Activated naive CD8-positive, alpha-beta T cell (primary cell): ENCODE data around the gene TATDN2.

Experiments used
- H3K27ac Mint-ChIP-seq: one replicate; pipeline ENCODE4 v1.8.0; 2021; ENCODE audit warnings: mixed read lengths
- H3K27me3 Mint-ChIP-seq: one replicate; pipeline ENCODE4 v1.8.0; 2021; ENCODE audit warnings: mixed read lengths
- H3K36me3 Mint-ChIP-seq: one replicate; pipeline ENCODE4 v1.8.0; 2021; ENCODE audit warnings: mixed read lengths
- H3K4me1 Mint-ChIP-seq: one replicate; pipeline ENCODE4 v1.8.0; 2021; ENCODE audit warnings: low read depth, mixed read lengths
- H3K4me3 Mint-ChIP-seq: one replicate; pipeline ENCODE4 v1.8.0; 2021; ENCODE audit warnings: mild to moderate bottlenecking, mixed read lengths
- H3K9me3 Mint-ChIP-seq: one replicate; pipeline ENCODE4 v1.8.0; 2021; ENCODE audit warnings: low read depth, mixed read lengths

TATDN2 gene

DNA sequence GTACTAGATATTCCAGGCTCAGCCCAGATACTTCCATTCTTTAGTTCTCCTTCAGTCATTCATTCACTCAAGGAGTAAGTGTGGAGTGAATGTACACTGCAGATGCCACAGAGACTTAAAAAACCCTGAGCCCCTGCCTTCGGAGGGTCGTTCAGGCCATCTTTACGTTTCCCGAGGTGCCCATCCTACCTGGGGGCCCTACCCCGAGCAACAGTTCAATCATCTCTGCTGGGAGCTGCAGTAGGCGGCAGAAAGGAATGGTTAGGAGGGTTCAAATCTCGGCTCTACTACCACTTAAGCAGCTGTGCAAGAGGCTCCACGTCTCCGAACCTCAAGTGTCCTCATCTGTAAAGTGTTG, 72.0 kb downstream of the TATDN2 start:
- H3K4me1 Mint-ChIP-seq, result peaks cover 30% of the 10 kb centered on the region
- H3K9me3 Mint-ChIP-seq, result no peaks in the 10 kb centered on the region
- peak overlapping the region; percentile 91 for H3K27ac Mint-ChIP-seq
- no peaks in the 10 kb centered on the region for H3K27me3 Mint-ChIP-seq
- peak overlapping the region; percentile 94 for H3K4me3 Mint-ChIP-seq
- no peaks in the 10 kb centered on the region for H3K36me3 Mint-ChIP-seq

DNA sequence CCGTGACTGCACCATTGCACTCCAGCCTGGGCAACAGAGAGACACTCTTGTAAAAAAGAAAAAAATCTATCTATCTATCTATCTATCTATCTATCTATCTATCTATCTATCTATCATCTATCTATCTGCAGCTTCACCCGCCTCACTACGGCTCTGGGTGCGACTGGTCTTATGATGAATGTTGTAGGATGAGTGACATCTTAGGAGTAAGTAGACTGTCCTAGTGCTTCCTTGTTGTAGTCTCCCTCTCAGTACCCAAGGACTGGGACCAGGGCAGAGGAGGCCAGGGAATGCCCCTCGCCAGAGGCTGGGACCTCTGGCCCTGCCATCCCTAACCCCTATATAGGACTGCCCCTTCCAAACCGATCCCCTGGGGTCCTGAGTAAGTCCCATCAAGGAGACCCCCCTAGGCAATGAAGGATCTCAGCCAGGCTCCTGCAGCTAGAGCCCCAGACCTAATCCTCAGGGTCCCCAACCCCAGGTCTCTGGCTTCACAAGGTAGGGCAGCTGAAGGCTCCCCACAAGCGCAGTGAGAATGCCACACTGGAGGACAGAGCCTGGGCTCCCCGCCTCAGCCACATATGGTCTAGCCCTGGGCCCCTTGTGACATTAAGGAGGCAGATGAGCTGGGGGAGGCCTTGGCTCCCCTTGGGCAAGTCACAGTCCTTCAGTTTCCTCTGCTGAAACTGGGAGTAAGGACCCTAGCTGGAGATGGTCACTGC, 73.5 kb downstream of the TATDN2 start:
- Mint-ChIP-seq H3K27me3 (peaks cover 1% of the 10 kb centered on the region), H3K4me1 (peaks cover 30% of the 10 kb centered on the region), H3K27ac (peak overlapping the region; percentile 61), H3K36me3 (no peaks in the 10 kb centered on the region), H3K9me3 (no peaks in the 10 kb centered on the region), H3K4me3 (peak overlapping the region; percentile 94)

DNA sequence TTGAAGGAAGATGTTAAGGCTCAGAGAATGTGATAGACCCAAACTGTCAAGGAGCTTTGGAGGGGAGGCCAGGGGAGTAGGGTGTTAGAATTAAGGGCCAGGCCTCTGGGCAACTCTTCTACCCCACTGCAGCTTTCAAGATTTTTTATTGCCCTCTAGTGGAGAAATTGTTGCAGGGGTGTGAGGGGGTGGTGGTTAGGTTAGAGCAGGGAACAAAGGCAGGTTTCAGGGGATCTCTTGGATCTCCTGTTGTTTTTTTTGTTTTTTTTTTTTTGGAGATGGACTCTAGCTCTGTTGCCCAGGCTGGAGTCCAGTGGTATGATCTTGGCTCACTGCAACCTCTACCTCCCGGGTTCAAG, 74.1 kb downstream of the TATDN2 start:
- no peaks in the 10 kb centered on the region for H3K9me3 Mint-ChIP-seq
- peaks cover 26% of the 10 kb centered on the region for H3K4me1 Mint-ChIP-seq
- no peaks in the 10 kb centered on the region for H3K36me3 Mint-ChIP-seq
- H3K27me3 Mint-ChIP-seq, result peaks cover 1% of the 10 kb centered on the region
- no peak overlapping the region for H3K27ac Mint-ChIP-seq
- H3K4me3 Mint-ChIP-seq, result no peak overlapping the region

DNA sequence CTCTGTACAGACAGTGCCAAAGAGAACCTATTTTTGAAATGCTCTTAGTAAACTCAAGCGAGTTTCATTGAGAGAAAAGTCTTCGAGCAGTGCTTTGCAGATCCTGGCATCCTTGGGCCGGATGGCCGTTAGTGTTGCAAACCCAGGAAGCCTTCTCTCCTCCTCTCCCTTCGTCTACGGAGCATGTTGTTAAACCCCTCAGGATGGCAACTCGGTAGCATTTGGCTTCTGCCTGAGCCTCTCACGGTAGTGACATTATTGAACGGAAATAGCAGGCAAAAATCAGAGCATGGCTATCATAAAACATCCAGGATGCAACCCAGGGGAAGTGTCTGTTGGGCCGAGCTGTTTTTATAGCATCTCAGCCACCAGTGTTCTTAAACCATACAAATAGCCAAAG, 79.3 kb downstream of the TATDN2 start:
- no peak overlapping the region for H3K27ac Mint-ChIP-seq
- peaks cover 5% of the 10 kb centered on the region for H3K4me1 Mint-ChIP-seq
- no peak overlapping the region for H3K4me3 Mint-ChIP-seq
- H3K9me3 Mint-ChIP-seq, result no peaks in the 10 kb centered on the region
- peaks cover 9% of the 10 kb centered on the region for H3K27me3 Mint-ChIP-seq
- H3K36me3 Mint-ChIP-seq, result no peaks in the 10 kb centered on the region

DNA sequence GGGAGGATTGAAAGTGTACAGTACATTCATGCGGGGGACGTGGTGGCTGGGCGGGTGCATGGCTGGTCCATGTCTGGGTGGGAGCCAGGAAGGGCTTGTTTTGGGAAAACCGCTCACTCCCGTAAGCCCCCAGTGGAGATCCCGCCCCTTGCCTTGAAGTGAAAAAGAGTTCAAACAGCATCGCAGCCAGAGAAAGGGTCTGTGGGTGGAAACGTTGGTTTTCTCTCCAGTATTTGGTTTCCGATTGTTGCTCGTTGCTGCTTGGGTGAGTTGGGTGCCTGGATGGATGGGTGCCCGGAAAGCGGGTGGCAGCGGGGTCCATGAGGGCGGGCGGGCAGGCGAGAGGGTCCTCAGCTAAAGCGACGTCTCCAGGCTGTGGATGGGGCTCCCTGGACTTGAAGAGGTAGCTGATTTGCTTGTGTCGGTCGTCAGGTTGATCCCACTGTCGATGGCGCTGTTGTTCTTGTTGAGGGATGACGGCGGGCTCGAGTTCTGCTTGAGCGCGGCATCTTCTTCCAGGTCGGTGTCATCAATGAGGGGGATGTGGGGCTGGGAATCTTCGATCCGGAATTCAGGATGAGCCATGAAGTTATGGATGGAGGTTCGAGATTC, 80.3 kb downstream of the TATDN2 start:
- Mint-ChIP-seq H3K9me3 (no peaks in the 10 kb centered on the region), H3K27ac (no peak overlapping the region), H3K36me3 (no peaks in the 10 kb centered on the region), H3K4me3 (no peak overlapping the region), H3K4me1 (peaks cover 10% of the 10 kb centered on the region), H3K27me3 (peaks cover 9% of the 10 kb centered on the region)

DNA sequence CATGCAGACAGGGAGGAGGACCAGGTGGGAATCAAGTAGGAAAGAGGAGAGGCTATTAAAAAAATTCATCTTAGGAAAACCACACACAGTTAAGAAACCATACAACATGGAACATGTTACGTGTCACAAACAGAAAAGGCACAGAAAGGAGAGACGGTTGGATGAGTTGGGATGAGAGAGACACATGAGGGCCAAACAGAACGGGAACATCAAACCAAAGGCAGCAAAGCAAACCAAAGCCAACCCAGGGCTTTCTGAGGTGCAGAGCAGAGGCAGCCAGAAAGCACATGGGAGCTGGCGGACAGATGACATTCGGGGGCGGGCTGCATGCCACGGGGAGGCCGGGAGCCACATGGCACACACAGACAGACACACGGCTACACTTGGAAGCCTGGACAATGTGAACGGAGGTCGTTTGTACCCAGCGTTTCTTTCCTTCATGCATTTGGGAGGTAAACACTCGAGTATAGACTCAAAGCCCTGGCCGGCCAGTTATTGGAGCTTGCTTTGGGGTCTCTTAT, 81.3 kb downstream of the TATDN2 start:
- Mint-ChIP-seq H3K27me3 (peaks cover 9% of the 10 kb centered on the region), H3K9me3 (no peaks in the 10 kb centered on the region), H3K36me3 (no peaks in the 10 kb centered on the region), H3K4me1 (peaks cover 10% of the 10 kb centered on the region), H3K4me3 (no peak overlapping the region), H3K27ac (no peak overlapping the region)

DNA sequence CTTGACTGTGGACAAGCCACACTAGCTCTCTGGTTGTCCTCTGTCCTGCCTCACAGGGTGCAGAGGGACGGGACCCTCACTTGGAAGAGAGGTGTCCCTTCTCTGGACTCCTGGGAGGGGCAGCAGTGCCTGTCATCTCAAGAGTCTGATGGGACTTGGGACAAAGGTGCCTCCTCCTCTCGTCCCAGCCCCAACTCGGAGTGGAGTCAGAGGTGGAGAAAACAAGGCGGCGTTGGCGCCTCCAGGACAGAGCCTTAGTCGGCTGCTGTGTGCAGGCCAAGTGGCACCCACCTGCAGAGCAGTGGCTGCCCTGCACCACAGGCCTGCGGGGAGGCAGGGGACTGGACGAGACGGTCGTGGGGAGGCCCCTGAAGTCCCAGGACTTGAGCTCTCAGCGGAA, 82.1 kb downstream of the TATDN2 start:
- no peak overlapping the region for H3K27ac Mint-ChIP-seq
- peaks cover 14% of the 10 kb centered on the region for H3K4me1 Mint-ChIP-seq
- H3K9me3 Mint-ChIP-seq, result no peaks in the 10 kb centered on the region
- peaks cover 9% of the 10 kb centered on the region for H3K27me3 Mint-ChIP-seq
- H3K4me3 Mint-ChIP-seq, result no peak overlapping the region
- H3K36me3 Mint-ChIP-seq, result no peaks in the 10 kb centered on the region
